ENCODE data around the gene KHDRBS2. TPM values are rescaled to one million over a fixed set of nuclear protein-coding genes. Genes with fewer than 3 reads are reported as not detected.

The KHDRBS2 gene
- polyA plus RNA-seq, 1 donor (not counting 4 experiments of a cell fraction or from before 2014, with no cell fraction given), result not detected

GRCh38 chr6:61935242-61935846 is 350.7 kb downstream of the KHDRBS2 start:
- no peaks in the 10 kb centered on the region for H3K27me3 ChIP-seq (ENCODE audit: control insufficient read depth, extremely low read depth, insufficient read depth, low read length)
- no peak for DNase-seq (ENCODE audit: low read depth, low spot score)
- no peak overlapping the region for H3K9ac ChIP-seq (ENCODE audit: control insufficient read depth, extremely low read depth, insufficient read depth, low read length)
- TF ChIP-seq, protein P1, sequence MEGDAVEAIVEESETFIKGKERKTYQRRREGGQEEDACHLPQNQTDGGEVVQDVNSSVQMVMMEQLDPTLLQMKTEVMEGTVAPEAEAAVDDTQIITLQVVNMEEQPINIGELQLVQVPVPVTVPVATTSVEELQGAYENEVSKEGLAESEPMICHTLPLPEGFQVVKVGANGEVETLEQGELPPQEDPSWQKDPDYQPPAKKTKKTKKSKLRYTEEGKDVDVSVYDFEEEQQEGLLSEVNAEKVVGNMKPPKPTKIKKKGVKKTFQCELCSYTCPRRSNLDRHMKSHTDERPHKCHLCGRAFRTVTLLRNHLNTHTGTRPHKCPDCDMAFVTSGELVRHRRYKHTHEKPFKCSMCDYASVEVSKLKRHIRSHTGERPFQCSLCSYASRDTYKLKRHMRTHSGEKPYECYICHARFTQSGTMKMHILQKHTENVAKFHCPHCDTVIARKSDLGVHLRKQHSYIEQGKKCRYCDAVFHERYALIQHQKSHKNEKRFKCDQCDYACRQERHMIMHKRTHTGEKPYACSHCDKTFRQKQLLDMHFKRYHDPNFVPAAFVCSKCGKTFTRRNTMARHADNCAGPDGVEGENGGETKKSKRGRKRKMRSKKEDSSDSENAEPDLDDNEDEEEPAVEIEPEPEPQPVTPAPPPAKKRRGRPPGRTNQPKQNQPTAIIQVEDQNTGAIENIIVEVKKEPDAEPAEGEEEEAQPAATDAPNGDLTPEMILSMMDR (optimal IDR thresholded peaks at IDR 0.05 in 1 of 3, IDR thresholded peaks at IDR 0.05 in 1 of 3, conservative IDR thresholded peaks at IDR 0.05 in 1 of 3; ENCODE audit: extremely low read depth in 1 of 3, insufficient read depth in 2 of 3, low read length in 3 of 3), result no peak
- no peak for TF ChIP-seq EZH2 (IDR thresholded peaks at IDR 0.05; ENCODE audit: low read length)
- no peak for FAIRE-seq
- H3K4me3 ChIP-seq (ENCODE audit: control insufficient read depth in 2 of 3, extremely low read depth in 1 of 3, insufficient read depth in 2 of 3, low read depth in 1 of 3, low read length in 3 of 3), result no peak overlapping the region
- H3K9me3 ChIP-seq (ENCODE audit: control insufficient read depth, low read depth, low read length), result peaks cover 2% of the 10 kb centered on the region
- H3K79me2 ChIP-seq (ENCODE audit: control insufficient read depth, insufficient read depth, low read length), result no peaks in the 10 kb centered on the region
- no peaks in the 10 kb centered on the region for H4K20me1 ChIP-seq (ENCODE audit: control insufficient read depth, extremely low read depth, insufficient read depth, low read length)
- H2AFZ ChIP-seq (ENCODE audit: control insufficient read depth, low read length), result no peak overlapping the region
- H3K9me1 ChIP-seq (ENCODE audit: control insufficient read depth, extremely low read depth, insufficient read depth, low read length), result no peaks in the 10 kb centered on the region
- no peaks in the 10 kb centered on the region for H3K4me1 ChIP-seq (ENCODE audit: control insufficient read depth, extremely low read depth, insufficient read depth, low read length)
- H3K4me2 ChIP-seq (ENCODE audit: control insufficient read depth, extremely low read depth, insufficient read depth, low read depth, low read length), result no peak overlapping the region
- no peaks in the 10 kb centered on the region for H3K36me3 ChIP-seq (ENCODE audit: control insufficient read depth in 2 of 2, extremely low read depth in 1 of 2, insufficient read depth in 2 of 2, low read length in 2 of 2)
- no peak overlapping the region for H3K27ac ChIP-seq (ENCODE audit: control insufficient read depth, insufficient read depth, low read length)
- dilution Hi-C loops (cut with MboI; ENCODE audit: extremely low pct_ligation_motif_present, low sequenced_read_pairs), result no loop called here

DNA sequence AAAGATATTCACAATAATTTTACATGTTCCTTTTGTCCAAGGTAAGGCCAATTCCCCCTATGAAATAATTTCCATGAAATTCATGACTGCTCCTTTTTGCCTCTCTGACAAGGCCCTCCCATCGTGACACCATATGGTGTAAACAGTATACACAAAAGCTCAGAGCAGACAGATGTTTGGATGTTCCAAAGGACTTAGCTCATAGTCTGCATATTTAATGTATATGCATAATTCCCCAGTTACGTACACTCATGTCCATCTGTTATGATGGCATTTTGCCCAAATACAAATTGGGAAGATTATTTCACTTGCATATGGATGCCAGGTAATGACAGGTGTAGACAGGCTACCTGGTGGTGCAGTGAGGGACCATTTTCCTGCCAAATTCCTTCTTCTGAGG is 376.5 kb downstream of the KHDRBS2 start:
- FAIRE-seq, result no peak

More for the DNA sequence above, 376.5 kb downstream of the KHDRBS2 start:
- Histone ChIP-seq H2AFZ (ENCODE audit: control insufficient read depth, low read length) (no peak overlapping the region), H3K4me2 (ENCODE audit: control insufficient read depth, extremely low read depth, insufficient read depth, low read depth, low read length) (no peak overlapping the region), H3K79me2 (ENCODE audit: control insufficient read depth, insufficient read depth, low read length) (no peaks in the 10 kb centered on the region), H3K4me3 (ENCODE audit: control insufficient read depth in 2 of 3, extremely low read depth in 1 of 3, insufficient read depth in 2 of 3, low read depth in 1 of 3, low read length in 3 of 3) (no peak overlapping the region), H3K9me1 (ENCODE audit: control insufficient read depth, extremely low read depth, insufficient read depth, low read length) (no peaks in the 10 kb centered on the region), H3K27me3 (ENCODE audit: control insufficient read depth, extremely low read depth, insufficient read depth, low read length) (no peaks in the 10 kb centered on the region), H3K36me3 (ENCODE audit: control insufficient read depth in 2 of 2, extremely low read depth in 1 of 2, insufficient read depth in 2 of 2, low read length in 2 of 2) (no peaks in the 10 kb centered on the region), H3K27ac (ENCODE audit: control insufficient read depth, insufficient read depth, low read length) (no peak overlapping the region), H3K4me1 (ENCODE audit: control insufficient read depth, extremely low read depth, insufficient read depth, low read length) (no peaks in the 10 kb centered on the region), H3K9ac (ENCODE audit: control insufficient read depth, extremely low read depth, insufficient read depth, low read length) (no peak overlapping the region), H4K20me1 (ENCODE audit: control insufficient read depth, extremely low read depth, insufficient read depth, low read length) (no peaks in the 10 kb centered on the region), H3K9me3 (ENCODE audit: control insufficient read depth, low read depth, low read length) (no peaks in the 10 kb centered on the region)
- dilution Hi-C loops (cut with MboI; ENCODE audit: extremely low pct_ligation_motif_present, low sequenced_read_pairs), result no loop called here
- no peak for DNase-seq (ENCODE audit: low read depth, low spot score)
- no peak for TF ChIP-seq EZH2 (IDR thresholded peaks at IDR 0.05; ENCODE audit: low read length)
- TF ChIP-seq, protein P1 (optimal IDR thresholded peaks at IDR 0.05 in 1 of 3, IDR thresholded peaks at IDR 0.05 in 1 of 3, conservative IDR thresholded peaks at IDR 0.05 in 1 of 3; ENCODE audit: extremely low read depth in 1 of 3, insufficient read depth in 2 of 3, low read length in 3 of 3), result no peak
